Activated CD8-positive, alpha-beta memory T cell treated with anti-CD3 and anti-CD28 coated beads, Interleukin-2, amount 50 U/mL, for 24 hours (primary cell): ENCODE results near the gene KLHL29.

Experiments used
- DNase-seq: peaks from one replicate; pipeline ENCODE4 v3.0.0-alpha.2; 2020; ENCODE audit errors: extremely low read depth

Gene KLHL29

DNA sequence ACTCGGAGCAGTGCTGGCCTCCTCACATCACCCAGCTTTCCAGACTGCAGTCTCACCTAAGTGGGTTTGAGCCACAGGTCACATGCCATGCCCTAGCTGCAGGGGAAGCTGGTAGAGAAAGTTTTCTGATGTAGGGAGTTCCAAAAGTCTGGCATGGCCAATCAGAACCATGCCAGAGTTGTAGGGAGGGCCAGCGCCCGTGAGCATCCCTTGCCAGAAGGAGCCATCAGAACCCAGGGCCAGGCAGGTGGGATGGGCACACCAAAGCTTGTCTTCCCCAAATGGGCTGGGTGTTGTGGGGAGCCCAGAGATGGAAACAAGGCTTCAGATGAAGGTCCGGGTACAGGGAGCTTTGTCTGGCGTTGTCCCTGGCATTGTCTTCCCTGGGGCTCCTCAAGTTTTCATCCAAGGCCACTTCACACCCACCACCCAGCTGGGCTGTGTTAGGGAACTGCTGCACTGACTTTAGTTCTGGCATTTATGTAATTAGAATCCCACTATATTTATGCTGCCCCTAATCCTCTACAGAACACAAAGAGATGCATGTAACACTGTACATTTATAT lies 247.9 kb downstream of the KLHL29 start:
- DNase-seq, result no peak

- DNase-seq, result no peak
Observed at GRCh38 chr2:23633966-23634365, 249.0 kb downstream of the KLHL29 start.

DNA sequence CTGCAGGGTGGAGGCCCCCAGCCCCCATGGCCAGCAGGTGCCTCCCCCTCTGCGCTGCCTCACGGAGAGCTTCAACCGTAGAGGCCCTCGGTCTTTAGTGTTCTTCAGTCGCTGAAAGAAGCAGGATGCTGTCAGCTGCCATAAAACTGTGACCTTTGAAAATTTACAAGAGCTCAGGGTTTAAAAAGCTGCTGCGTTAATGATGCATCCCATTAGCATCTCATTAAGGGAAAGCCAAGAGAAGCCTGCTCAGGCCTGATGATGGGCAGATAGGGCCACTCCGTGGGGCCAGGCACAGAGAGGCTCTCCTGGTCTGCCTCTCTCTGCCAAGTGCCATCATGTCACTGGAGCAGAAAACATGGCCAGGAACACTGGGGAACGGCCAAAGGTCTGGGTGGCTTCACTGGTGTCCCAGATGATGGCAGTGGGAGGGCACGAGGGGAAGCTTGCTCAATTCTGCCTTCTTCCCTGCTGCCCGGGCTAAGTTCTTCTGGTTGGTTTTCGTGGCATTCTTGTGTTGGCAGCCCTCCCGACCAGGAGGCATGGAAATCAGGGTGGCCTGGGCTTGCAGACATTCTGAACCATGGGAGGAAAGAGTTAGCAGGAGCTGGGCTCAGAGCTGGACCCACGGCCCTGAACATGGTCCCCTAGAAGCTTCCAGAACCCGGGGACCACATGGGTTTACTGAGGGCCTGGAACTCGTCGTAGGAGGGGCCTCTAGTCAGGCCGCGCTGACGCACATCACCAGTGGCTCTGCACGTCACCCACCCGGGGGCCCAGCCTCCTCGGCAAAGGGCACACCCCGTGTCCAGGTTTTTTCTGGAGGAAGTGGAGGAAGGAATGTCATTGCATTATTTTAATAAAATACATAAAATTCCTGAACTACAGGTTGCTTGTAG lies 250.7 kb downstream of the KLHL29 start:
- DNase-seq, result no peak

- no peak for DNase-seq
Observed at GRCh38 chr2:23636426-23636825, 251.4 kb downstream of the KLHL29 start.

DNA sequence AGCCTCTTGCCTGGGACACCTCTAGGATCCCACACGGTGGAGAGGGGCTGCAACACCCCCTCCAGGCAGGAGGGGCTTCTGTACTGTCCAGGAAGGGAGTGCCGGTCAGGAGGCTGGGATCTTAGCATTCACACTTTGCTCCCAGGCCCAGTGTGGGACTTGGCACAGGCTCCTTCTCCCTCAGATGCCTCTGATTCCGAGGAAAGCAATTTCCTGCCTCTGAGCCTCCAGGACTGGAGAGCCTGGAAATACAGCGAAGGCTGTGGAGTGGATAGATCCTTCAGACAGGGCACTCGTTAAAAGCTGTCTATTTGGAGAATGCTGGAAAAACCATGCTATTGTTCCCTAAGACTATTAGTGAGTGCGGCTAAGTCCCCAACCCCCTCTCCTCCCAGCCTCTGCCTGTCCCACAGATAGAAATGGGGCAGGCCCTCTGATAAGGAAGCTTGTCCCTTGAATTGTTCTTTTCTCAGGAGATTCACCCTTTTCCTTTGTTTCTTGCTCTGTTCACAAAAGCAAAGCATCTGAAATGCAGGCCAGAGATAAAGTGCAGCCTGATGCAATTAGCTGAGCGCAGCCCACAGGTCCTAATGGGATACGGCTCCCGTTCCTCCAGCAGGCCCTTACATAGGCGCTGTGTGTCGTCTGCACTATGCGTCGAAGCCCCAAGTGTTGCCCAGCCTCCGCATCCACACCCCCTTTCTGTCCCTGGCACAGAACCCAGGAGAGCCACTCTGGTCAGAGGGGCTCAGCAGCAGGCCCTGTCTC lies 252.2 kb downstream of the KLHL29 start:
- no peak for DNase-seq

- no peak for DNase-seq
Observed at GRCh38 chr2:23639406-23639982, 254.5 kb downstream of the KLHL29 start.

DNA sequence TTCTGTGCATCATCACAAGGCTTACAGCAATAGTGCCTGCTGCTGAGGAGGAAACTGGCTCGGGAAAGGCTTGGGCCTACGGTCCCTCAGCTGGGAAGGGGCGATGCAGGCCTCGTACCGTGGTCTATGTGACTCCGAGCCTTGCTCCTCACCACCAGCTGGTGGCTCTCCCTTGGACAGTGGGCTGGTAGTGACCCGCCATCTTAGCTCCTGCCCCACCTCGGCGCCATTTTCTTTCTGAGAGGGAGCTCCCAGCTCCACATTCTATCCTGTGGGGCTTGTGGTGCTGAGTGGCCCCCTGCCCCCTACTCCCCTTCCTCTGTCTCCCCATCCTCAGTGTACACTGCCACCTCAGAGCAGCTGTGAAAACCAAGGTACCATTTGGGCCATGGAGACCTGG lies 255.7 kb downstream of the KLHL29 start:
- no peak for DNase-seq

- no peak for DNase-seq
Observed at GRCh38 chr2:23642516-23642915, 257.5 kb downstream of the KLHL29 start.

DNA sequence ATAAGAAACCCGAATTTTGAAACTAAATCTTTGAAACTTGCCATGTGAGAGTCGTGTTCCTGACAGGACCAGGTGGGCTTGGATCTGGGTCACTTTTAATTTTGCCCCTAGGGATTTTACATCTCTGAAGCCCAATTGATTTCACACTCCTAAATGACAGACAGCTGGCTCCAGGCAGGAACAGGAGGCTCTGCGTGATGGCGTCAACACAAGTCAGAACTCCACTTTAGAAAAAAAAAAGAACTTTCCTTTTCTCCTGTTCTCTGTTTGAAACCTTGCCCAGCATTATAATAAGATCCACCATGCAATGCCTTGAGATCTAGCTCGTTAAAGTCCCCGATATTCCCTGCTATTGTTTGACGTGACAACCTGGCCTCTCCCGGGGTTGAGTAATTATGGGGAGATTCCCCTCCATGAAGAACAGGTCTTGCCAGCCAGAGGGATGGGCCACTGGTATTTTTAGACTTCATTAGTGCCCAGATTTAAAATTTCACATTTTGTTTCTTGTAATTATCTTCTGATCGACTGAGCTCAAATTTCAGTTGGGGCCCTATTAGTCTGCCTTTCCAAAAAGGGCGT lies 260.3 kb downstream of the KLHL29 start:
- no peak for DNase-seq

DNA sequence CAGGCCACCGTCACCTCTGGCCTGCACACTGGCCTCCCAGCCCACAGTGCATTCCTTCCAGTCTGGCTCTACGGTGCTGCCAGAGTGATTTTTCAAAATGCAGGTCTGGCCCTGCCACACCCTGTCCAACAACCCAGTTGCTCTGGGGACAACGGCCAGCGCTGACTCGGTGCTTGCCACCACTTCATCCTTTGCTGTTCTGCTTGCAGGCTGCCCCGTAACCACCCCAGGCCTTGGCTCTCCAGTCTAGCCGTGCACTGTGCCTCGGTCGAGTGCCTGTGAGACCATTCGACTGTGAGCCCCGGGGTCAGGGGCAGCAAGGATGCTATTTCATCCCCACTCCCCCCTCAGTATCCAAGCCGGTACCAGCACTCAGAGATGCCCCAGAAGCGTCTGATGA lies 262.6 kb downstream of the KLHL29 start:
- no peak for DNase-seq

DNA sequence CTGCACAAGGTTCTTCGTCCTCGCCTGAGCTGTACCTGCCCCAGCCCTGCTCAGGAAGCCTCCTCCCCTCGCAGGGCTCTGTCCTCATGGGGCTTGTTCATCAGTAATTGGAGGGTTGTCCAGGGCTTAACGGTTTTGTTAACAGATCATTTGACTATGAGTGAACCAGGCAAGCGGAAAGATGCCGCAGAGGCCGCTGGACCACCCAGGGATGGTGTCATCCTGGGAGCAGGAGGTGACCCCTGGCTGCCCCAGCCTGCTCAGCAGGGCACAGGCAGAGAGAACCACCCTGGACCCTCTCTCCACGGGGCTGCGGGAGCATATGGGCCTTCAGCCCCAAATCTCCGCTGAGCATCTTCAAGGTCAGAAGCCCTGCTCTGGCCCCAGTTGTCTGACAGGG lies 264.3 kb downstream of the KLHL29 start:
- DNase-seq, result no peak

GRCh38 chr2:23649819-23650218 lies 264.8 kb downstream of the KLHL29 start:
- no peak for DNase-seq

- no peak for DNase-seq
Observed at GRCh38 chr2:23651187-23652080, 266.5 kb downstream of the KLHL29 start.

DNA sequence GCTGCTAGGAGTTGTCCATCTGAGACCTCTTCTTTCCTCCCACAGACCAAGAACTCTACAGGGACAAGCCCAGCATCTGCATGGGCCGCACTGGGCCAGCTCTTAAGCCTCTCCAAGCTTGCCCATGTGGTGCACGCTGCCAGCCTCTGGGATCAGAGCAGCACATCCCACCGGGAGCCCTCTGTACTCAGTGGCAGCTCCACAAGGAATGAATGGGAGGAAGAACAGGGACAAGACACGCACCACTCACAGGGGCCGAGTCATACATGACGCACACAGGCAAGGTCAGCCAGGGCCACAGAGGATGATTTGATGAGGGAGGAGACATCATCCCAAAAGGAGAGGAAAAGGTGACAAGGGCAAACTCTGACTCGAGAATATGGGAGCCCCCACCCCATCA lies 268.3 kb downstream of the KLHL29 start:
- no peak for DNase-seq

- no peak for DNase-seq
Observed at GRCh38 chr2:23654756-23655155, 269.8 kb downstream of the KLHL29 start.

GRCh38 chr2:23655934-23656596 lies 271.1 kb downstream of the KLHL29 start:
- no peak for DNase-seq

- no peak for DNase-seq
Observed at GRCh38 chr2:23656597-23656973, 271.6 kb downstream of the KLHL29 start.

DNA sequence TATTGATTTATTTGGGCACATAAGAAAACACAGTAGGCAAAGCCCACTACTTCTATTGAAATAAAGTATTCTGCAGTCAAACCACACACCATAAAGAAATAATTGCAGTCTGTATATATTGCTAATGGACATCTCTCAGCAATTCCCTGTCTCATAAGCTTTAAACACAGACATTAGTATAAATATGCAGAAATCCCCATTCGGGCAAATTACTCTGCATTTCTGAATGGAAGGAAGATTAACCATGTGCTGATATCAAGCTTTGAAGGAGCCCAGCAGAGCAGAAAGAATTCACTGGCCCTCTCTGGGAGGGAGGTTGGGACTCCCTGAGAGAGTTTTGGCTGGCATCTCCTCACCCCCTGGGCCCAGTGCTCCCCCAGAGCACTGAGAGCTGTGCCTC lies 272.4 kb downstream of the KLHL29 start:
- no peak for DNase-seq

- DNase-seq, result no peak
Observed at GRCh38 chr2:23657934-23658333, 273.0 kb downstream of the KLHL29 start.

- DNase-seq, result no peak
Observed at GRCh38 chr2:23658466-23658942, 273.5 kb downstream of the KLHL29 start.
